ENCODE data around the gene NCCRP1.

NCCRP1 gene

DNA sequence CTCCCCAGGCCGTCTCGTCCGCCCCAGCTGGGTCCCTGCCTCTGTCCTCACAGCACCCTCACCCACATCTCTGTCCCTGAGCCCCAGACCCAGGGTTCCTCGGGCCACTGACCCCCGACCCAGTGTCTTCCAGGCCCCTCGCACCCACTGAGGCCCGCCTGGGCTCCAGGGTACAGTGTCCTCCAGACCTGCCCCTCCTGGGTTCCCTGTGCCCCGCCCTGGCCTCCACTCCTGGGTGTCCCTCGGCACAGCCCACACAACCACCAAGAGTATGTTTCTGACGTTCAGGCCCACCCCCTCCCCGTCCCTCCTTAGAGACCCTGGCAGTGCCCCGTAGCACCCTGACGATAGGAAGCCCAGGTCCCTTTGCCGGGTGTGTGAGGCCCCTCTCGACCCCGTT, 22.6 kb upstream of the NCCRP1 start:
- Histone ChIP-seq H2BK15ac (ENCODE audit: low read length) (no peak overlapping the region), H2BK120ac (ENCODE audit: low read depth, low read length) (no peak overlapping the region), H3K27me3 (ENCODE audit: control insufficient read depth in 3 of 3, insufficient read depth in 3 of 3, low read depth in 1 of 3, low read length in 3 of 3) (no peaks in the 10 kb centered on the region), H3K14ac (ENCODE audit: low read length) (no peak overlapping the region), H2BK12ac (ENCODE audit: low read length) (no peak overlapping the region), H2BK5ac (ENCODE audit: low read length) (no peak overlapping the region), H3K9me3 (replicated peaks in 1 of 2; ENCODE audit: control insufficient read depth in 2 of 2, insufficient read depth in 1 of 2, low read depth in 1 of 2, low read length in 2 of 2) (no peaks in the 10 kb centered on the region), H3K4me3 (ENCODE audit: low read length in 2 of 2) (no peak overlapping the region), H3K4ac (ENCODE audit: low read length) (no peak overlapping the region), H2AFZ (ENCODE audit: low read length) (no peak overlapping the region), H3K18ac (ENCODE audit: low read length) (no peak overlapping the region), H4K8ac (ENCODE audit: low read depth, low read length) (no peak overlapping the region), H3K4me1 (ENCODE audit: control insufficient read depth in 2 of 2, insufficient read depth in 1 of 2, low read depth in 1 of 2, low read length in 2 of 2) (peaks cover 0 to 4% of the 10 kb centered on the region in 2 donors), H3K4me2 (ENCODE audit: insufficient read depth, low read length, poor library complexity, severe bottlenecking) (no peak overlapping the region), H3K27ac (replicated peaks; ENCODE audit: low read length) (no peak overlapping the region), H2AK5ac (ENCODE audit: low read depth, low read length) (peak overlapping the region; percentile 19), H4K91ac (ENCODE audit: low read depth, low read length, poor library complexity) (no peak overlapping the region), H3K79me1 (ENCODE audit: low read depth, low read length) (peaks cover 8% of the 10 kb centered on the region), H3K36me3 (replicated peaks in 1 of 2; ENCODE audit: control insufficient read depth in 2 of 2, insufficient read depth in 2 of 2, low read length in 2 of 2) (peaks cover 50 to 62% of the 10 kb centered on the region in 2 donors), H3K9ac (ENCODE audit: low read depth, low read length, poor library complexity) (no peak overlapping the region), H3K23ac (ENCODE audit: low read depth, low read length, poor library complexity) (no peak overlapping the region)
- no CpG with 5 or more reads among the region's 16 CpGs for WGBS, 2 donors (ENCODE audit: extremely low coverage in 2 of 2, insufficient read length in 2 of 2, insufficient replicate concordance in 1 of 2)
- no peak for DNase-seq (ENCODE audit: low spot score)

DNA sequence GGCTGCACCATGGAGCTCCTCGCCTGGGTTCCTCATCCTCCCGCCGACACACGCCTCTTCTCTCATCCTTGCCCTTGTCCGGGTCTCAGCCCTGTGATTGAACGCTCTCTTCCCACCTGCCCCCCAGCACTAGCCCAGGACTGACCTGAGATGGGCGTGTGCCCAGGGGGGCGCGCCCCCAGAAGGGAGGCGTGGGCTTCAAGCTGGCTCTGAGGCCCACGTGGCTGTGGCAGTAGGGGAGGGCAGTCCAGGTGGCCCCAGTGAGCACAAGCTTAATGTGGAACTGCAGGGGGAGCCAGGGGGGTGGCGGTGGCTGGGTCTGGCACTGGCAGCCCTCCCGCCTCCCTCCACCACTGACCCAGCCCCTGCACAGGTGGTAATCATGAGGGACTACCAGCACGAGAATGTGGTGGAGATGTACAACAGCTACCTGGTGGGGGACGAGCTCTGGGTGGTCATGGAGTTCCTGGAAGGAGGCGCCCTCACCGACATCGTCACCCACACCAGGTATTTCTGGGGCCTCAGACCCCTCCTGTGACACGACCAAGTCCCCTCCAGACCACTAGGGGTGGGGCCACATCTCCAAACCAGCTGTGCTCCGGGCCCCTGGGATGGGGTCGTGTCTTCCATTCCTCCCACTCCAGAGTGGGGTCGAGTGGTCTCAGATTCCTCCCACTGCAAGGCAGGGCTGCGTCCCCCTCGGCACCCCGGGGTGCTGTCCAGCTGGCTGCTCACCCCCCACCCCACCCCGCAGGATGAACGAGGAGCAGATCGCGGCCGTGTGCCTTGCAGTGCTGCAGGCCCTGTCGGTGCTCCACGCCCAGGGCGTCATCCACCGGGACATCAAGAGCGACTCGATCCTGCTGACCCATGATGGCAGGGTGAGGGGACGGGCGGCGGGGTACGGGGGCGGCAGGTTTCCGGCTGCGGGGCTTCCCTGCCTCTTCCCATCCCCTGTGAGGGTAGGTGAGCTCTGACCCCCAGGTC, 21.9 kb upstream of the NCCRP1 start:
- Histone ChIP-seq H3K23ac (ENCODE audit: low read depth, low read length, poor library complexity) (peak overlapping the region; percentile 65), H3K4me1 (ENCODE audit: control insufficient read depth in 2 of 2, insufficient read depth in 1 of 2, low read depth in 1 of 2, low read length in 2 of 2) (peaks cover 0 to 4% of the 10 kb centered on the region in 2 donors), H3K79me1 (ENCODE audit: low read depth, low read length) (peaks cover 8% of the 10 kb centered on the region), H2BK5ac (ENCODE audit: low read length) (no peak overlapping the region), H2AK5ac (ENCODE audit: low read depth, low read length) (peak overlapping the region; percentile 19), H3K27me3 (ENCODE audit: control insufficient read depth in 3 of 3, insufficient read depth in 3 of 3, low read depth in 1 of 3, low read length in 3 of 3) (no peaks in the 10 kb centered on the region), H3K18ac (ENCODE audit: low read length) (no peak overlapping the region), H2BK12ac (ENCODE audit: low read length) (no peak overlapping the region), H3K9me3 (replicated peaks in 1 of 2; ENCODE audit: control insufficient read depth in 2 of 2, insufficient read depth in 1 of 2, low read depth in 1 of 2, low read length in 2 of 2) (no peaks in the 10 kb centered on the region), H3K27ac (replicated peaks; ENCODE audit: low read length) (no peak overlapping the region), H4K8ac (ENCODE audit: low read depth, low read length) (no peak overlapping the region), H3K36me3 (replicated peaks in 1 of 2; ENCODE audit: control insufficient read depth in 2 of 2, insufficient read depth in 2 of 2, low read length in 2 of 2) (peaks cover 51 to 66% of the 10 kb centered on the region in 2 donors), H2BK15ac (ENCODE audit: low read length) (no peak overlapping the region), H3K4me3 (ENCODE audit: low read length in 2 of 2) (no peak overlapping the region), H3K14ac (ENCODE audit: low read length) (no peak overlapping the region), H3K9ac (ENCODE audit: low read depth, low read length, poor library complexity) (peak overlapping the region; percentile 44), H2BK120ac (ENCODE audit: low read depth, low read length) (no peak overlapping the region), H4K91ac (ENCODE audit: low read depth, low read length, poor library complexity) (no peak overlapping the region), H2AFZ (ENCODE audit: low read length) (no peak overlapping the region), H3K4ac (ENCODE audit: low read length) (no peak overlapping the region), H3K4me2 (ENCODE audit: insufficient read depth, low read length, poor library complexity, severe bottlenecking) (no peak overlapping the region)
- DNase-seq (ENCODE audit: low spot score): no peak
- no CpG with 5 or more reads among the region's 43 CpGs for WGBS, 2 donors (ENCODE audit: extremely low coverage in 2 of 2, insufficient read length in 2 of 2, insufficient replicate concordance in 1 of 2)

DNA sequence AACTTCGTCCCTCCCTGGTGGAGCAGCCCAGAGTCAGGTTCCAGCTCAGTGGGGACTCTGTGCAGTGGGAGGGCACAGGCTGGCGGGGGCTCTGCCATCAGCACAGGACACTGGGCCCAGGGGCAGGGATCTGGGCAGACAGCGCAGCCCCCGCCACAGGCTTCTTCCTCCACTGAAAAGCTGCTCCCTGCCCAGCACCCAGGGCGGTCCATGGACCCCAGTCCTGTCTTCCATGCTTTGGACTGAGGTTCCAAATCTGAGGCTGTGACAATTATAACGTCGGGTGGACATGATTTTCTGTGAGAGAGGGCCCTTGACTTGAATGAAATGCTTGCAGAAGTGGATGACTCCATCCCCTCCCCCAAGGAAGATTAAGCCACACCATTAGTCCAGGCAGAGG, 21.2 kb upstream of the NCCRP1 start:
- H2AFZ ChIP-seq (ENCODE audit: low read length): no peak overlapping the region
- H3K79me1 ChIP-seq (ENCODE audit: low read depth, low read length): peaks cover 8% of the 10 kb centered on the region
- H3K4me2 ChIP-seq (ENCODE audit: insufficient read depth, low read length, poor library complexity, severe bottlenecking): no peak overlapping the region
- H3K27ac ChIP-seq (replicated peaks; ENCODE audit: low read length): no peak overlapping the region
- H3K4me1 ChIP-seq (ENCODE audit: control insufficient read depth in 2 of 2, insufficient read depth in 1 of 2, low read depth in 1 of 2, low read length in 2 of 2): peaks cover 0 to 3% of the 10 kb centered on the region in 2 donors
- H3K36me3 ChIP-seq (replicated peaks in 1 of 2; ENCODE audit: control insufficient read depth in 2 of 2, insufficient read depth in 2 of 2, low read length in 2 of 2): peaks cover 47 to 64% of the 10 kb centered on the region in 2 donors
- H3K9me3 ChIP-seq (replicated peaks in 1 of 2; ENCODE audit: control insufficient read depth in 2 of 2, insufficient read depth in 1 of 2, low read depth in 1 of 2, low read length in 2 of 2): no peaks in the 10 kb centered on the region
- H3K9ac ChIP-seq (ENCODE audit: low read depth, low read length, poor library complexity): peak overlapping the region; percentile 44
- H3K4ac ChIP-seq (ENCODE audit: low read length): no peak overlapping the region
- H3K18ac ChIP-seq (ENCODE audit: low read length): no peak overlapping the region
- no peak overlapping the region for H2BK12ac ChIP-seq (ENCODE audit: low read length)
- H2BK5ac ChIP-seq (ENCODE audit: low read length): no peak overlapping the region
- DNase-seq (ENCODE audit: low spot score): no peak
- H4K8ac ChIP-seq (ENCODE audit: low read depth, low read length): no peak overlapping the region
- no peak overlapping the region for H2AK5ac ChIP-seq (ENCODE audit: low read depth, low read length)
- peak overlapping the region; percentile 65 for H3K23ac ChIP-seq (ENCODE audit: low read depth, low read length, poor library complexity)
- H4K91ac ChIP-seq (ENCODE audit: low read depth, low read length, poor library complexity): no peak overlapping the region
- WGBS, 2 donors (ENCODE audit: extremely low coverage in 2 of 2, insufficient read length in 2 of 2, insufficient replicate concordance in 1 of 2): no CpG with 5 or more reads among the region's 7 CpGs
- H3K27me3 ChIP-seq (ENCODE audit: control insufficient read depth in 3 of 3, insufficient read depth in 3 of 3, low read depth in 1 of 3, low read length in 3 of 3): no peaks in the 10 kb centered on the region
- H3K4me3 ChIP-seq (ENCODE audit: low read length in 2 of 2): no peak overlapping the region
- no peak overlapping the region for H2BK120ac ChIP-seq (ENCODE audit: low read depth, low read length)
- H2BK15ac ChIP-seq (ENCODE audit: low read length): no peak overlapping the region
- H3K14ac ChIP-seq (ENCODE audit: low read length): no peak overlapping the region

DNA sequence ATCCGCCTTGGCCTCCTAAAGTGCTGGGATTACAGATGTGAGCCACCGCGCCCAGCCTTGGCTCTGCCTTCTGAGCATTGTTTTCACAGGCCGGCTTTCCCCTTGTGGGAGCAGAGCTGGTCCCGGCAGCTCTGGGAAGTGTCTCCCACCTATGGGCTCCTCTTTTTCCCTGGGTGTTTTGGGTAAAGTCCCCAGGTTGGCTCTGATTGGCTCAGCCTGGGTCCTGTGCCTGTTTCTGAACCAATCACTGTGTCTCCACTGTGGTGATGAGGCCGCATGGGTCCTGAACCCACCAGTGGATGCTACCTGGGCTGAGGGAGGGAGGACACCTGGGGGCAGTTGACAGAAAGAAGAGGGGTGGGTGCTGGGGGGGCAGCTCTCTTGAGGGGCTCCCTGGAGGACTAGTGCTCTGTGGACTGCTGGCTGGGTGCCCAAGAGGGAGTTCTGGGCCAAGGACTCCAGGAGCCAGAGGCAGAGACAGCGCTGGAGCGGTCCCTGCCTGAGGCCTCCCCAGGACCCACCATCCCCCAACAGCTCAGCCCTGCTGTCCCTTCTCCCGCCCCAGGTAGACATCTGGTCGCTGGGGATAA, 19.6 kb upstream of the NCCRP1 start:
- Histone ChIP-seq H3K4me3 (ENCODE audit: low read length in 2 of 2) (no peak overlapping the region), H3K79me1 (ENCODE audit: low read depth, low read length) (peaks cover 6% of the 10 kb centered on the region), H3K4ac (ENCODE audit: low read length) (no peak overlapping the region), H2BK15ac (ENCODE audit: low read length) (no peak overlapping the region), H2AK5ac (ENCODE audit: low read depth, low read length) (no peak overlapping the region), H3K36me3 (replicated peaks in 1 of 2; ENCODE audit: control insufficient read depth in 2 of 2, insufficient read depth in 2 of 2, low read length in 2 of 2) (peaks cover 36 to 63% of the 10 kb centered on the region in 2 donors), H4K91ac (ENCODE audit: low read depth, low read length, poor library complexity) (no peak overlapping the region), H3K9me3 (replicated peaks in 1 of 2; ENCODE audit: control insufficient read depth in 2 of 2, insufficient read depth in 1 of 2, low read depth in 1 of 2, low read length in 2 of 2) (no peaks in the 10 kb centered on the region), H3K4me1 (ENCODE audit: control insufficient read depth in 2 of 2, insufficient read depth in 1 of 2, low read depth in 1 of 2, low read length in 2 of 2) (no peaks in the 10 kb centered on the region), H4K8ac (ENCODE audit: low read depth, low read length) (no peak overlapping the region), H3K9ac (ENCODE audit: low read depth, low read length, poor library complexity) (peak overlapping the region; percentile 44), H3K18ac (ENCODE audit: low read length) (no peak overlapping the region), H2BK5ac (ENCODE audit: low read length) (no peak overlapping the region), H3K14ac (ENCODE audit: low read length) (no peak overlapping the region), H3K27me3 (ENCODE audit: control insufficient read depth in 3 of 3, insufficient read depth in 3 of 3, low read depth in 1 of 3, low read length in 3 of 3) (no peaks in the 10 kb centered on the region), H3K23ac (ENCODE audit: low read depth, low read length, poor library complexity) (no peak overlapping the region), H2BK12ac (ENCODE audit: low read length) (no peak overlapping the region), H2BK120ac (ENCODE audit: low read depth, low read length) (no peak overlapping the region), H3K4me2 (ENCODE audit: insufficient read depth, low read length, poor library complexity, severe bottlenecking) (no peak overlapping the region), H3K27ac (replicated peaks; ENCODE audit: low read length) (no peak overlapping the region), H2AFZ (ENCODE audit: low read length) (no peak overlapping the region)
- no peak for DNase-seq (ENCODE audit: low spot score)
- WGBS, 2 donors (ENCODE audit: extremely low coverage in 2 of 2, insufficient read length in 2 of 2, insufficient replicate concordance in 1 of 2): no CpG with 5 or more reads among the region's 10 CpGs

Measured in neuronal stem cell (in vitro differentiated cells).